ENCODE measurements around the gene MAPK10. TPM values are rescaled to one million over a fixed set of nuclear protein-coding genes. Genes with fewer than 3 reads are reported as not detected.

The MAPK10 gene
- total RNA-seq, 1 donor from 2014 or later: 2.2 TPM

GRCh38 chr4:86307432-86307831 lies 52.4 kb downstream of the MAPK10 start:
- no peak overlapping the region for H3K4me3 ChIP-seq (ENCODE audit: low read depth, low read length)
- DNase-seq (ENCODE audit: low read depth): no peak
- no peak for TF ChIP-seq CTCF (conservative IDR thresholded peaks at IDR 0.05; ENCODE audit: low read depth, low read length)

GRCh38 chr4:86306816-86307215 lies 53.0 kb downstream of the MAPK10 start:
- no peak overlapping the region for H3K4me3 ChIP-seq (ENCODE audit: low read depth, low read length)
- DNase-seq (ENCODE audit: low read depth): no peak
- TF ChIP-seq CTCF (conservative IDR thresholded peaks at IDR 0.05; ENCODE audit: low read depth, low read length): no peak

GRCh38 chr4:86302830-86303229 lies 57.0 kb downstream of the MAPK10 start:
- H3K4me3 ChIP-seq (ENCODE audit: low read depth, low read length): no peak overlapping the region
- no peak for TF ChIP-seq CTCF (conservative IDR thresholded peaks at IDR 0.05; ENCODE audit: low read depth, low read length)
- DNase-seq (ENCODE audit: low read depth): no peak

GRCh38 chr4:86302251-86302650 lies 57.6 kb downstream of the MAPK10 start:
- no peak for TF ChIP-seq CTCF (conservative IDR thresholded peaks at IDR 0.05; ENCODE audit: low read depth, low read length)
- H3K4me3 ChIP-seq (ENCODE audit: low read depth, low read length): no peak overlapping the region
- DNase-seq (ENCODE audit: low read depth): peak; percentile 31

GRCh38 chr4:86300516-86300915 lies 59.3 kb downstream of the MAPK10 start:
- TF ChIP-seq CTCF (conservative IDR thresholded peaks at IDR 0.05; ENCODE audit: low read depth, low read length): no peak
- no peak overlapping the region for H3K4me3 ChIP-seq (ENCODE audit: low read depth, low read length)
- no peak for DNase-seq (ENCODE audit: low read depth)

- no peak overlapping the region for H3K4me3 ChIP-seq (ENCODE audit: low read depth, low read length)
- no peak for DNase-seq (ENCODE audit: low read depth)
- TF ChIP-seq CTCF (conservative IDR thresholded peaks at IDR 0.05; ENCODE audit: low read depth, low read length): no peak
These were observed 63.0 kb downstream of the MAPK10 start for GRCh38 chr4:86296865-86297264.

GRCh38 chr4:86294883-86295282 lies 65.0 kb downstream of the MAPK10 start:
- no peak overlapping the region for H3K4me3 ChIP-seq (ENCODE audit: low read depth, low read length)
- no peak for TF ChIP-seq CTCF (conservative IDR thresholded peaks at IDR 0.05; ENCODE audit: low read depth, low read length)
- DNase-seq (ENCODE audit: low read depth): no peak

Measured in epithelial cell of proximal tubule (primary cell).